ENCODE results near the gene TMBIM4. TPM values are rescaled to one million over a fixed set of nuclear protein-coding genes. Genes with fewer than 3 reads are reported as not detected.

TMBIM4 gene
- total and polyA plus RNA-seq, 2 experiments from 2014 or later, result 59.6 to 63.6 TPM

GRCh38 chr12:66189889-66190288 is 20.1 kb upstream of the TMBIM4 start:
- Mint-ChIP-seq H3K36me3 (ENCODE audit: low read depth) (no peaks in the 10 kb centered on the region; the same call in 2 of the 3 replicates), H3K4me3 (peak overlapping the region; percentile 66), H3K4me1 (no peaks in the 10 kb centered on the region), H3K27me3 (ENCODE audit: insufficient read depth, low read depth, poor library complexity) (peaks cover 45% of the 10 kb centered on the region), H3K9me3 (peaks cover 3% of the 10 kb centered on the region; the same call in 1 of the 3 replicates), H3K27ac (no peak overlapping the region)
- Histone ChIP-seq H3K9me2 (ENCODE audit: insufficient read depth) (0 out of 2 replicates have a peak, but pooled peaks cover 3% of the 10 kb centered on the region), H3F3A (replicated peaks; ENCODE audit: low read depth) (no peaks in the 10 kb centered on the region), H3K36me3 (ENCODE audit: insufficient read depth) (no peaks in the 10 kb centered on the region), H3K27ac (ENCODE audit: low read depth) (no peak overlapping the region), H3K4me1 (ENCODE audit: insufficient read depth) (0 out of 2 replicates have a peak, but pooled peaks cover 7% of the 10 kb centered on the region), H4K20me1 (replicated peaks; ENCODE audit: insufficient read depth) (no peaks in the 10 kb centered on the region), H3K79me2 (replicated peaks; ENCODE audit: insufficient read depth) (no peaks in the 10 kb centered on the region), H3K4me2 (peak overlapping the region; percentile 74), H2AFZ (peak overlapping the region; percentile 94; the same call in 1 of the 2 replicates), H3K27me3 (ENCODE audit: insufficient read depth) (peaks cover 47% of the 10 kb centered on the region), H3K4me3 (peak overlapping the region; percentile 59)
- DNase-seq (ENCODE audit: low spot score) (no peak), ATAC-seq (no peak)
- TF ChIP-seq, protein P1, sequence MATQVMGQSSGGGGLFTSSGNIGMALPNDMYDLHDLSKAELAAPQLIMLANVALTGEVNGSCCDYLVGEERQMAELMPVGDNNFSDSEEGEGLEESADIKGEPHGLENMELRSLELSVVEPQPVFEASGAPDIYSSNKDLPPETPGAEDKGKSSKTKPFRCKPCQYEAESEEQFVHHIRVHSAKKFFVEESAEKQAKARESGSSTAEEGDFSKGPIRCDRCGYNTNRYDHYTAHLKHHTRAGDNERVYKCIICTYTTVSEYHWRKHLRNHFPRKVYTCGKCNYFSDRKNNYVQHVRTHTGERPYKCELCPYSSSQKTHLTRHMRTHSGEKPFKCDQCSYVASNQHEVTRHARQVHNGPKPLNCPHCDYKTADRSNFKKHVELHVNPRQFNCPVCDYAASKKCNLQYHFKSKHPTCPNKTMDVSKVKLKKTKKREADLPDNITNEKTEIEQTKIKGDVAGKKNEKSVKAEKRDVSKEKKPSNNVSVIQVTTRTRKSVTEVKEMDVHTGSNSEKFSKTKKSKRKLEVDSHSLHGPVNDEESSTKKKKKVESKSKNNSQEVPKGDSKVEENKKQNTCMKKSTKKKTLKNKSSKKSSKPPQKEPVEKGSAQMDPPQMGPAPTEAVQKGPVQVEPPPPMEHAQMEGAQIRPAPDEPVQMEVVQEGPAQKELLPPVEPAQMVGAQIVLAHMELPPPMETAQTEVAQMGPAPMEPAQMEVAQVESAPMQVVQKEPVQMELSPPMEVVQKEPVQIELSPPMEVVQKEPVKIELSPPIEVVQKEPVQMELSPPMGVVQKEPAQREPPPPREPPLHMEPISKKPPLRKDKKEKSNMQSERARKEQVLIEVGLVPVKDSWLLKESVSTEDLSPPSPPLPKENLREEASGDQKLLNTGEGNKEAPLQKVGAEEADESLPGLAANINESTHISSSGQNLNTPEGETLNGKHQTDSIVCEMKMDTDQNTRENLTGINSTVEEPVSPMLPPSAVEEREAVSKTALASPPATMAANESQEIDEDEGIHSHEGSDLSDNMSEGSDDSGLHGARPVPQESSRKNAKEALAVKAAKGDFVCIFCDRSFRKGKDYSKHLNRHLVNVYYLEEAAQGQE (IDR thresholded peaks at IDR 0.05; ENCODE audit: unreplicated experiment), result no peak
- no peak for TF ChIP-seq POLR2AphosphoS5 (IDR thresholded peaks at IDR 0.05; ENCODE audit: low read depth)
- no peak for TF ChIP-seq CTCF (conservative IDR thresholded peaks at IDR 0.05; ENCODE audit: low read depth in 2 of 2)
- TF ChIP-seq EZH2 (IDR thresholded peaks at IDR 0.05; ENCODE audit: low read depth, unreplicated experiment), result no peak
- TF ChIP-seq JUNB (IDR thresholded peaks at IDR 0.05; ENCODE audit: unreplicated experiment), result no peak
- TF ChIP-seq ZNF331 (CRISPR knock-in tag; IDR thresholded peaks at IDR 0.05; ENCODE audit: low read depth), result no peak
- TF ChIP-seq STAT1 (IDR thresholded peaks at IDR 0.05; ENCODE audit: unreplicated experiment), result no peak

GRCh38 chr12:66189486-66189843 is 19.7 kb upstream of the TMBIM4 start:
- Histone ChIP-seq H4K20me1 (replicated peaks; ENCODE audit: insufficient read depth) (no peaks in the 10 kb centered on the region), H3K9me2 (ENCODE audit: insufficient read depth) (0 out of 2 replicates have a peak, but pooled peaks cover 3% of the 10 kb centered on the region), H3K79me2 (replicated peaks; ENCODE audit: insufficient read depth) (no peaks in the 10 kb centered on the region), H3K4me2 (peak overlapping the region; percentile 74), H3K27me3 (ENCODE audit: insufficient read depth) (peaks cover 47% of the 10 kb centered on the region), H3K27ac (ENCODE audit: low read depth) (no peak overlapping the region), H2AFZ (peak overlapping the region; percentile 94; the same call in 1 of the 2 replicates), H3K36me3 (ENCODE audit: insufficient read depth) (no peaks in the 10 kb centered on the region), H3F3A (replicated peaks; ENCODE audit: low read depth) (no peaks in the 10 kb centered on the region), H3K4me3 (peak overlapping the region; percentile 59), H3K4me1 (ENCODE audit: insufficient read depth) (0 out of 2 replicates have a peak, but pooled peaks cover 7% of the 10 kb centered on the region)
- Mint-ChIP-seq H3K4me1 (no peaks in the 10 kb centered on the region), H3K9me3 (peaks cover 3% of the 10 kb centered on the region; the same call in 1 of the 3 replicates), H3K4me3 (peak overlapping the region; percentile 66), H3K27me3 (ENCODE audit: insufficient read depth, low read depth, poor library complexity) (peaks cover 45% of the 10 kb centered on the region), H3K36me3 (ENCODE audit: low read depth) (no peaks in the 10 kb centered on the region; the same call in 2 of the 3 replicates), H3K27ac (no peak overlapping the region)
- DNase-seq (ENCODE audit: low spot score) (no peak), ATAC-seq (no peak)
- TF ChIP-seq EZH2phosphoT487 (IDR thresholded peaks at IDR 0.05; ENCODE audit: unreplicated experiment), result no peak
- no peak for TF ChIP-seq JUNB (IDR thresholded peaks at IDR 0.05; ENCODE audit: unreplicated experiment)
- TF ChIP-seq, protein P1 (IDR thresholded peaks at IDR 0.05; ENCODE audit: unreplicated experiment), result no peak
- no peak for TF ChIP-seq EZH2 (IDR thresholded peaks at IDR 0.05; ENCODE audit: low read depth, unreplicated experiment)
- no peak for TF ChIP-seq CREB1 (CRISPR knock-in tag; IDR thresholded peaks at IDR 0.05; ENCODE audit: low read depth)
- TF ChIP-seq, protein P2, sequence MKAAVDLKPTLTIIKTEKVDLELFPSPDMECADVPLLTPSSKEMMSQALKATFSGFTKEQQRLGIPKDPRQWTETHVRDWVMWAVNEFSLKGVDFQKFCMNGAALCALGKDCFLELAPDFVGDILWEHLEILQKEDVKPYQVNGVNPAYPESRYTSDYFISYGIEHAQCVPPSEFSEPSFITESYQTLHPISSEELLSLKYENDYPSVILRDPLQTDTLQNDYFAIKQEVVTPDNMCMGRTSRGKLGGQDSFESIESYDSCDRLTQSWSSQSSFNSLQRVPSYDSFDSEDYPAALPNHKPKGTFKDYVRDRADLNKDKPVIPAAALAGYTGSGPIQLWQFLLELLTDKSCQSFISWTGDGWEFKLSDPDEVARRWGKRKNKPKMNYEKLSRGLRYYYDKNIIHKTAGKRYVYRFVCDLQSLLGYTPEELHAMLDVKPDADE (IDR thresholded peaks at IDR 0.05), result no peak
- TF ChIP-seq ZNF114 (CRISPR knock-in tag; IDR thresholded peaks at IDR 0.05), result no peak
- TF ChIP-seq CTCF (conservative IDR thresholded peaks at IDR 0.05; ENCODE audit: low read depth in 2 of 2), result no peak
